ENCODE data around the gene UGT1A8.

DNA sequence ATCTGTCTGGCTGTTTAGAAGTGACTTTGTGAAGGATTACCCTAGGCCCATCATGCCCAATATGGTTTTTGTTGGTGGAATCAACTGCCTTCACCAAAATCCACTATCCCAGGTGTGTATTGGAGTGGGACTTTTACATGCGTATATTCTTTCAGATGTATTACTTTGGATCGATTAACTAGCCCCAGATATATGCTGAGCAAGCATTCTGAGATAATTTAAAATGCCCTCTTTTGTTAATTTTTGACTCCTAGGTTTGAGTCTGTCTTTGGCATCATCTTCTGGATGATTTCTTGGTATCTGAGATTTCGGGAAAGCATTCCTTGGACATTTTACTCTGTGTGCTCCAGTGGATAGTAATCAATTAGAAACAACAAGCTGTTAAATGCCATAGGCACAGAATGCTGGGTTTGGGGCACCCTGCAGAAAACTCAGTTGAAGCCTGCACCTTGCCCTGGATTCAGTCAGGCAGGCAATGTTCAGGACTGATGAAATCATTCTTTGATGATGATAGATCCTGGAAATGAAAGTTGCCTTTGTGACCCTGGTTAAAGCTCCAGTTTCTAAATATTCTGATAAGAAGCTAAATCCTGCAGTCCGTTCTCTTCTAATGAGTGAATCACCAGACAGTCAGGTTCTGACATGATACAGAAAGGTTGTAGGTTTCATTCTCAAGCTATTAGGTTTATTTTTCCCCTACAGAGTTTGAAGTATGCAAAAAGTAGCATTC is 143.8 kb downstream of the UGT1A8 start:
- TF ChIP-seq ELF4 (IDR thresholded peaks at IDR 0.05): no peak
- TF ChIP-seq ZNF384 (IDR thresholded peaks at IDR 0.05): no peak
